Gastrocnemius medialis (tissue), 4 donors: ENCODE measurements around the gene DOCK7.

ENCODE experiments used
- CTCF ChIP-seq, 5 experiments: fragments of 450-650 bp in 3 of 5; fragments of 200-600 bp in 2 of 5; sonication (generic) in 2 of 5; IDR thresholded peaks in 4 of 5; conservative IDR thresholded peaks in 1 of 5; 1 replicate in 4 of 5; 2 replicates in 1 of 5; pipeline ENCODE4 v1.5.1; 2016 to 2019; ENCODE audit warnings: antibody characterized with exemption in 5 of 5, mild to moderate bottlenecking in 3 of 5, moderate library complexity in 3 of 5
- POLR2A ChIP-seq, 2 donors: fragments of 450-650 bp; IDR thresholded peaks; one replicate each; pipeline ENCODE4 v1.6.1; 2017; ENCODE audit warnings: antibody characterized with exemption in 2 of 2, mild to moderate bottlenecking in 2 of 2, moderate library complexity in 2 of 2

- TF ChIP-seq POLR2A (IDR thresholded peaks at IDR 0.05) (no peak), CTCF (IDR thresholded peaks at IDR 0.05 in 4 of 5, conservative IDR thresholded peaks at IDR 0.05 in 1 of 5) (no peak)
Measured at GRCh38 chr1:62435231-62436038, 252.8 kb downstream of the DOCK7 start.
